IMR-90 (cell line): ENCODE data around the gene ASXL3. TPM values are rescaled to one million over a fixed set of nuclear protein-coding genes. Genes with fewer than 3 reads are reported as not detected.

ENCODE experiments used
- ATAC-seq: fragments of 200-7000 bp; cut with Tn5 transposase; 2 replicates; pipeline ENCODE4 v1.9.1; 2020; ENCODE audit warnings: low read depth, mild to moderate bottlenecking, moderate library complexity
- BruUV-seq: library from RNA; stranded (reverse); fragments of 400-500 nt; replicated peaks from 2 replicates; lab custom pipeline; 2021; lab: Mats Ljungman, UMichigan
- CTCF ChIA-PET: fragments of 300-600 bp; formaldehyde crosslinking; extraction: SDS; loops from one replicate; lab custom pipeline; 2021; ENCODE audit warnings: antibody characterized with exemption; lab: Yijun Ruan, JAX
- POLR2A ChIA-PET: fragments of 300-600 bp; sonication (Branson Sonifier 250); formaldehyde crosslinking; loops from one replicate; lab custom pipeline; 2022; ENCODE audit warnings: antibody characterized with exemption; ENCODE audit not compliant: unreplicated experiment; lab: Charles Lee
- DNase-seq: peaks from one replicate; pipeline ENCODE4 v3.0.0; 2013
- H2AFZ ChIP-seq: replicated peaks from 2 replicates; pipeline ENCODE3; 2013; ENCODE audit warnings: low read length, mild to moderate bottlenecking; ENCODE audit not compliant: poor library complexity
- H2AK5ac ChIP-seq: 2 replicates; pipeline ENCODE4 v1.6.1; 2013; ENCODE audit warnings: low read depth, low read length, inconsistent platforms
- H2AK9ac ChIP-seq: replicated peaks from 2 replicates; pipeline ENCODE3; 2013; ENCODE audit warnings: mild to moderate bottlenecking, low read depth, low read length, moderate library complexity; ENCODE audit not compliant: poor library complexity
- H2BK120ac ChIP-seq: 2 replicates; pipeline ENCODE4 v1.6.1; 2013; ENCODE audit warnings: low read depth, low read length, inconsistent platforms
- H2BK15ac ChIP-seq: 3 replicates; pipeline ENCODE4 v1.6.1; 2013; ENCODE audit warnings: low read depth, low read length, inconsistent platforms
- H2BK20ac ChIP-seq: 2 replicates; pipeline ENCODE4 v1.6.1; 2013; ENCODE audit warnings: low read depth, mild to moderate bottlenecking, inconsistent platforms, low read length, moderate library complexity
- H2BK5ac ChIP-seq: 2 replicates; pipeline ENCODE4 v1.6.1; 2013; ENCODE audit warnings: mild to moderate bottlenecking, low read depth, low read length, inconsistent platforms; ENCODE audit not compliant: poor library complexity, severe bottlenecking
- H3K14ac ChIP-seq: replicated peaks from 2 replicates; pipeline ENCODE4 v1.6.1; 2013; ENCODE audit warnings: low read depth, low read length, inconsistent platforms
- H3K18ac ChIP-seq: 2 replicates; pipeline ENCODE4 v1.6.1; 2013; ENCODE audit warnings: low read depth, low read length, control low read depth
- H3K23ac ChIP-seq: 2 replicates; pipeline ENCODE4 v1.6.1; 2013; ENCODE audit warnings: low read depth, low read length, inconsistent platforms
- H3K27ac ChIP-seq: 2 replicates; pipeline ENCODE4 v1.5.1; 2013; ENCODE audit warnings: mild to moderate bottlenecking, control low read depth, low read length; ENCODE audit not compliant: insufficient read depth
- H3K27me3 ChIP-seq: 2 replicates; pipeline ENCODE4 v1.6.1; 2013; ENCODE audit warnings: low read length; ENCODE audit not compliant: control insufficient read depth, insufficient read depth
- H3K36me3 ChIP-seq: 2 replicates; pipeline ENCODE4 v1.6.1; 2013; ENCODE audit warnings: low read length, mixed read lengths; ENCODE audit not compliant: control insufficient read depth, insufficient read depth
- H3K4ac ChIP-seq: 2 replicates; pipeline ENCODE4 v1.6.1; 2013; ENCODE audit warnings: low read depth, low read length, inconsistent platforms
- H3K4me1 ChIP-seq: 2 replicates; pipeline ENCODE4 v1.6.1; 2013; ENCODE audit warnings: low read length, mixed read lengths; ENCODE audit not compliant: control insufficient read depth, insufficient read depth
- H3K4me2 ChIP-seq: 2 replicates; pipeline ENCODE4 v1.6.1; 2013; ENCODE audit warnings: low read depth, mild to moderate bottlenecking, control low read depth, low read length, moderate library complexity
- H3K4me3 ChIP-seq: 2 replicates; pipeline ENCODE4 v1.5.1; 2013; ENCODE audit warnings: low read depth, mild to moderate bottlenecking, control low read depth, low read length, moderate library complexity; ENCODE audit not compliant: insufficient read depth
- H3K56ac ChIP-seq: 2 replicates; pipeline ENCODE4 v1.6.1; 2013; ENCODE audit warnings: low read length, inconsistent platforms; ENCODE audit not compliant: insufficient read depth; ENCODE audit errors: extremely low read depth
- H3K79me1 ChIP-seq, 2 experiments: 2 replicates each; pipeline ENCODE4 v1.6.1; 2013; ENCODE audit warnings: low read length in 2 of 2, inconsistent platforms in 1 of 2, low read depth in 1 of 2
- H3K9ac ChIP-seq: 2 replicates; pipeline ENCODE4 v1.6.1; 2013; ENCODE audit warnings: low read depth, low read length, control low read depth
- H3K9me1 ChIP-seq: 2 replicates; pipeline ENCODE4 v1.6.1; 2013; ENCODE audit warnings: low read length, inconsistent platforms; ENCODE audit not compliant: insufficient read depth
- H3K9me3 ChIP-seq: 2 replicates; pipeline ENCODE4 v1.6.1; 2013; ENCODE audit warnings: low read length; ENCODE audit not compliant: control insufficient read depth, insufficient read depth
- H4K20me1 ChIP-seq: 2 replicates; pipeline ENCODE4 v1.6.1; 2013; ENCODE audit warnings: low read length, inconsistent platforms; ENCODE audit not compliant: insufficient read depth
- H4K5ac ChIP-seq: 2 replicates; pipeline ENCODE4 v1.6.1; 2013; ENCODE audit warnings: mild to moderate bottlenecking, low read depth, low read length, control low read depth
- H4K8ac ChIP-seq, 2 experiments: 2 replicates each; pipeline ENCODE4 v1.6.1; 2013; ENCODE audit warnings: low read depth in 2 of 2, low read length in 2 of 2, control low read depth in 1 of 2, inconsistent platforms in 1 of 2
- H4K91ac ChIP-seq: 2 replicates; pipeline ENCODE4 v1.6.1; 2013; ENCODE audit warnings: low read depth, low read length, inconsistent platforms; ENCODE audit not compliant: insufficient read depth
- BHLHE40 ChIP-seq: fragments of 150-350 bp; IDR thresholded peaks from 2 replicates; pipeline ENCODE4 v1.6.1; 2016; ENCODE audit warnings: mild to moderate bottlenecking, low read depth, low read length
- CEBPB ChIP-seq: IDR thresholded peaks from 2 replicates; pipeline ENCODE4 v1.6.1; 2012; ENCODE audit warnings: low read depth, low read length, improper control_type of control experiment
- CHD1 ChIP-seq: IDR thresholded peaks from 2 replicates; pipeline ENCODE4 v1.6.1; 2012; ENCODE audit warnings: low read depth, low read length, improper control_type of control experiment
- ELK1 ChIP-seq: fragments of 150-350 bp; IDR thresholded peaks from 2 replicates; pipeline ENCODE4 v1.6.1; 2016; ENCODE audit warnings: low read depth, mild to moderate bottlenecking, low read length, moderate library complexity, borderline replicate concordance
- FOS ChIP-seq: fragments of 150-350 bp; IDR thresholded peaks from 2 replicates; pipeline ENCODE4 v1.6.1; 2016; ENCODE audit warnings: low read depth, low read length
- MAFK ChIP-seq: IDR thresholded peaks from 2 replicates; pipeline ENCODE4 v1.6.1; 2012; ENCODE audit warnings: low read depth, low read length, improper control_type of control experiment
- MAZ ChIP-seq: IDR thresholded peaks from 2 replicates; pipeline ENCODE4 v1.6.1; 2012; ENCODE audit warnings: low read depth, mild to moderate bottlenecking, low read length, improper control_type of control experiment, moderate library complexity, borderline replicate concordance
- MXI1 ChIP-seq: IDR thresholded peaks from 2 replicates; pipeline ENCODE4 v1.6.1; 2012; ENCODE audit warnings: low read depth, mild to moderate bottlenecking, low read length, moderate library complexity, borderline replicate concordance
- NFE2L2 ChIP-seq: fragments of 150-350 bp; IDR thresholded peaks from 2 replicates; pipeline ENCODE4 v1.6.1; 2016; ENCODE audit warnings: low read depth, mild to moderate bottlenecking, low read length
- POLR2A ChIP-seq: IDR thresholded peaks from 2 replicates; pipeline ENCODE4 v1.6.1; 2012; ENCODE audit warnings: mild to moderate bottlenecking, low read depth, low read length
- RAD21 ChIP-seq: IDR thresholded peaks from 2 replicates; pipeline ENCODE4 v1.6.1; 2012; ENCODE audit warnings: low read length, improper control_type of control experiment
- RCOR1 ChIP-seq: IDR thresholded peaks from 2 replicates; pipeline ENCODE4 v1.6.1; 2012; ENCODE audit warnings: mild to moderate bottlenecking, low read length, improper control_type of control experiment; ENCODE audit not compliant: insufficient replicate concordance
- RFX5 ChIP-seq: IDR thresholded peaks from 2 replicates; pipeline ENCODE4 v1.8.0; 2012; ENCODE audit warnings: low read depth, mild to moderate bottlenecking, low read length, moderate library complexity
- SMC3 ChIP-seq: fragments of 150-350 bp; IDR thresholded peaks from 2 replicates; pipeline ENCODE4 v1.6.1; 2016; ENCODE audit warnings: low read depth, mild to moderate bottlenecking, antibody characterized with exemption, low read length, moderate library complexity
- WGBS, 2 experiments: methylation state at CpG; one replicate each; pipeline versions ENCODE4 v1.1.5 to v1.1.7; 2013; ENCODE audit warnings: missing lambda C conversion rate in 2 of 2; ENCODE audit not compliant: insufficient read length in 1 of 2; ENCODE audit errors: extremely low coverage in 2 of 2; 5-methylcytosine and 5-hydroxymethylcytosine counted together
- dilution Hi-C: fragments of 300-500 bp; cut with HindIII; formaldehyde crosslinking; loops from one replicate; pipeline ENCODE4 v1.14.3; 2018; ENCODE audit warnings: low sequenced_read_pairs; ENCODE audit not compliant: unreplicated experiment
- in situ Hi-C: fragments of 300-500 bp; cut with MboI; formaldehyde crosslinking; loops from 3 replicates; pipeline ENCODE4 v1.14.3; 2019; ENCODE audit warnings: low sequenced_read_pairs, inconsistent platforms, mixed read lengths
- intact Hi-C: fragments of 100-400 bp; cut with micrococcal nuclease; formaldehyde crosslinking; loops from 2 replicates; pipeline ENCODE4 v1.10.0; 2022
- polyA plus RNA-seq, 3 experiments: library from polyadenylated mRNA; depleted of rRNA; stranded (reverse); fragments of >200 nt; gene quantifications; 2 replicates each; pipeline ENCODE4 v1.2.3, GENCODE V29; 2012; ENCODE audit warnings: low replicate concordance in 1 of 3
- total RNA-seq: library from RNA; depleted of rRNA; stranded (reverse); fragments of >200 nt; gene quantifications from 2 replicates; pipeline ENCODE4 v1.2.3, GENCODE V29; 2012
- TF ChIP-seq, protein P1 (sequence below): fragments of 150-350 bp; IDR thresholded peaks from 2 replicates; pipeline ENCODE4 v1.6.1; 2017; ENCODE audit warnings: mild to moderate bottlenecking, antibody characterized with exemption, low read length, low read depth
- TF ChIP-seq, protein P2 (sequence below): conservative IDR thresholded peaks from 2 replicates; pipeline ENCODE4 v1.5.1; 2012; ENCODE audit warnings: mild to moderate bottlenecking, low read depth, low read length, improper control_type of control experiment

Gene ASXL3
- total and polyA plus RNA-seq, 2 of the 4 experiments (the other 2 are of a cell fraction): 0.03 to 0.54 TPM

- intact Hi-C loops: no loop called here
- no peak overlapping the region for H3K4ac ChIP-seq
- no peak overlapping the region for H2AK5ac ChIP-seq
- H3K79me1 ChIP-seq: no peaks in the 10 kb centered on the region
- no peak for DNase-seq
- no peak overlapping the region for H2BK120ac ChIP-seq
- H2BK5ac ChIP-seq: no peak overlapping the region
- in situ Hi-C loops: no loop called here
- H3K9ac ChIP-seq: no peak overlapping the region
- TF ChIP-seq, protein P1, sequence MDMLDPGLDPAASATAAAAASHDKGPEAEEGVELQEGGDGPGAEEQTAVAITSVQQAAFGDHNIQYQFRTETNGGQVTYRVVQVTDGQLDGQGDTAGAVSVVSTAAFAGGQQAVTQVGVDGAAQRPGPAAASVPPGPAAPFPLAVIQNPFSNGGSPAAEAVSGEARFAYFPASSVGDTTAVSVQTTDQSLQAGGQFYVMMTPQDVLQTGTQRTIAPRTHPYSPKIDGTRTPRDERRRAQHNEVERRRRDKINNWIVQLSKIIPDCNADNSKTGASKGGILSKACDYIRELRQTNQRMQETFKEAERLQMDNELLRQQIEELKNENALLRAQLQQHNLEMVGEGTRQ: no peak
- TF ChIP-seq CHD1 (no peak), RFX5 (no peak), MAZ (no peak), POLR2A (no peak), RCOR1 (no peak), FOS (no peak), SMC3 (no peak), ELK1 (no peak), MAFK (no peak), RAD21 (no peak), NFE2L2 (no peak), BHLHE40 (no peak), MXI1 (no peak), CEBPB (no peak)
- TF ChIP-seq, protein P2, sequence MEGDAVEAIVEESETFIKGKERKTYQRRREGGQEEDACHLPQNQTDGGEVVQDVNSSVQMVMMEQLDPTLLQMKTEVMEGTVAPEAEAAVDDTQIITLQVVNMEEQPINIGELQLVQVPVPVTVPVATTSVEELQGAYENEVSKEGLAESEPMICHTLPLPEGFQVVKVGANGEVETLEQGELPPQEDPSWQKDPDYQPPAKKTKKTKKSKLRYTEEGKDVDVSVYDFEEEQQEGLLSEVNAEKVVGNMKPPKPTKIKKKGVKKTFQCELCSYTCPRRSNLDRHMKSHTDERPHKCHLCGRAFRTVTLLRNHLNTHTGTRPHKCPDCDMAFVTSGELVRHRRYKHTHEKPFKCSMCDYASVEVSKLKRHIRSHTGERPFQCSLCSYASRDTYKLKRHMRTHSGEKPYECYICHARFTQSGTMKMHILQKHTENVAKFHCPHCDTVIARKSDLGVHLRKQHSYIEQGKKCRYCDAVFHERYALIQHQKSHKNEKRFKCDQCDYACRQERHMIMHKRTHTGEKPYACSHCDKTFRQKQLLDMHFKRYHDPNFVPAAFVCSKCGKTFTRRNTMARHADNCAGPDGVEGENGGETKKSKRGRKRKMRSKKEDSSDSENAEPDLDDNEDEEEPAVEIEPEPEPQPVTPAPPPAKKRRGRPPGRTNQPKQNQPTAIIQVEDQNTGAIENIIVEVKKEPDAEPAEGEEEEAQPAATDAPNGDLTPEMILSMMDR: no peak
- ATAC-seq: no peak
- no peak overlapping the region for H2BK20ac ChIP-seq
- H2BK15ac ChIP-seq: no peak overlapping the region
- no peak overlapping the region for H2AFZ ChIP-seq
- no peaks in the 10 kb centered on the region for H3K4me1 ChIP-seq
- H2AK9ac ChIP-seq: no peak overlapping the region
- H3K4me2 ChIP-seq: no peak overlapping the region
- dilution Hi-C loops: no loop called here
- no peak overlapping the region for H4K8ac ChIP-seq
- ChIA-PET CTCF (no interaction called here), POLR2A (no interaction called here)
- H4K5ac ChIP-seq: no peak overlapping the region
- no peak overlapping the region for H3K14ac ChIP-seq
- H3K9me3 ChIP-seq: no peaks in the 10 kb centered on the region
- no peak overlapping the region for H3K18ac ChIP-seq
- H3K27me3 ChIP-seq: no peaks in the 10 kb centered on the region
- no peaks in the 10 kb centered on the region for H4K20me1 ChIP-seq
- no peaks in the 10 kb centered on the region for H3K9me1 ChIP-seq
- H3K23ac ChIP-seq: no peak overlapping the region
- H3K56ac ChIP-seq: no peak overlapping the region
- H3K27ac ChIP-seq: no peak overlapping the region
- no CpG with 5 or more reads among the region's 3 CpGs for WGBS, 2 experiments
- H3K36me3 ChIP-seq: no peaks in the 10 kb centered on the region
- BruUV-seq: no TSS peak
- H4K91ac ChIP-seq: no peak overlapping the region
- H3K4me3 ChIP-seq: no peak overlapping the region
Observed at GRCh38 chr18:33641141-33641540, 63.1 kb downstream of the ASXL3 start.
